Activated gamma-delta T cell (primary cell): ENCODE results near the gene GLRX.
"Not testable (repeated sequence)": the region's sequence is repeated elsewhere in the genome, so short reads cannot be mapped to it uniquely, and the experiment has no call there.

Experiments used
- DNase-seq: peaks from one replicate; lab custom pipeline; 2025; lab: John Stamatoyannopoulos, UW

The GLRX gene

DNA sequence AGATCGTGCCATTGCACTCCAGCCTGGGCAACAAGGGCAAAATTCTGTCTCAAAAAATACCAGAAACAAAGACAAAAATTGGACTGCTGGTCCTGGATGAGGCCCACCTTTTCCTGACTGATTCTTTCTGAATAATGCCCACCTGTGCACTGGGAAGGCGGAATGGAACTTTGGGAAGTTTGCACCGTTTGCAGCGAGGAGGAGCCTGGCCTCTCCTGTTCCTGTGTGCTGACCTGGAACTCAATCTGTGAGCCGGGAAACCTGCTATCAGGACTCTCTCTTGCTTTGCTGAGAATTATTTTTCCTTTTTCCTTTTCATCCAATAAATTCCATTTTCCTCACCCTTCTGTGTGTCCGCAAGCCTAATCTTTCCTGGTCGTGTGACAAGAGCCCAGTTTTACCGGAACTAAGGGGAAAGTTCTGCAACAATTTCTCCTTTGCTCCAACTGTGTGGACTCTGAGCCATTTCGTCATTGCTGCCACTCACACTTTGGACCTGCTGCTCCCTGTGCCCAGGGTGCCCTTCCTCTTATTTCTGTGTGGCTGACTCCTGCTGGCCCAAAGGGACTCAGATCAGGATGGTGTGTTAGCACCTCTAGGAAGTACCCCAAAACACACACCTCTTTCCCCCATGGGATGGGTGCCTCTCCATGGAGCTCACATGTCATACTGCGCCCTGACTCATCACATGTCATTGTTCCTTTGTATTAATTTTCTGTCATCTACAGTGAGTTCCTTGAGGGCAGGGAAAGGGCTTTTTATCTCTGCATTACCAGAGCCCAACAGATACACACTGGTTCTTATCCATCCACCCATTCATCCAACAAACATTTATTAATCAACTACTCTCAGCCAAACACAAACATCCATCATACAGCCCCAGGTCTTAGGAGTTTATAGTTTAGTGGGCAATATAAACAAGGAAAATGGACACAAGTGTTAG, 4.7 kb upstream of the GLRX start:
- DNase-seq, result no peak

DNA sequence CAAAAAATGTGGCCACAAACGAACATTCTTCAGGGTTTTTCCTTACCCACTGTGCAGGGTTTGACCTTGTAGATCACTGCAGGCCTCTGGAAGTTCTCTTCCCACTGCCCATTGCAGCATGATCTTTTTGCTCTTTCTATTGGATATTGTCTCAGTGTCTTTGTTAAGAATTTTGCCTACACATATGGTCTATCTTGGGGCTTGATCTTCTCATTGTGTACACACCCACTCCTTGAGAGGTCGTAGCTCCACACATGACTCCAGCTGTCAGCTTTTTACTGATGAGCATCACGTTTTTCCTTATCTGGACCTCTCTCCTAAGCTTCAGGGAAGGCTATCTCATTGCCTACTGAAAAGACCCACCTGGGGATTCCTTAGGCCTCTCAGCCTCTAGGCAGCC, 3.0 kb upstream of the GLRX start:
- DNase-seq, result no peak

DNA sequence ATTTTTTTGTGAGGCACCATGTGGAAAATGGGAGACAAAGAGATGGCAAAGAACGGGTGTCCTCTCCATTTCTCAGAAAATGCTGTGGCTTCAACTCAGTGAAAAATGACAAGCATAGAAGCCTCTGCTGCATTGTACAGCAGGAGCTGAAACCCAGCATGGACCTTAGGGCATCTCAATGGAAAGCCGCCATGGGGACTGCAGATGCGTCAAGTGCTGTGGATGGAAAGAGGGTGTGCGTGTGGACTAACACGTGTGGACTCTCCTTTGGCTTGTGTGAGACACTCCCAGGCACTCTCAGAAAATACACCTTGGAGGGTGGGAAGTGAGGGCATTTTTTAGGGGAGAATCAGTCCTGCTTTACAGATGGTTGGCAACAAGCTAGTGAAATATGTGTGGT, 2.2 kb upstream of the GLRX start:
- DNase-seq, result no peak

DNA sequence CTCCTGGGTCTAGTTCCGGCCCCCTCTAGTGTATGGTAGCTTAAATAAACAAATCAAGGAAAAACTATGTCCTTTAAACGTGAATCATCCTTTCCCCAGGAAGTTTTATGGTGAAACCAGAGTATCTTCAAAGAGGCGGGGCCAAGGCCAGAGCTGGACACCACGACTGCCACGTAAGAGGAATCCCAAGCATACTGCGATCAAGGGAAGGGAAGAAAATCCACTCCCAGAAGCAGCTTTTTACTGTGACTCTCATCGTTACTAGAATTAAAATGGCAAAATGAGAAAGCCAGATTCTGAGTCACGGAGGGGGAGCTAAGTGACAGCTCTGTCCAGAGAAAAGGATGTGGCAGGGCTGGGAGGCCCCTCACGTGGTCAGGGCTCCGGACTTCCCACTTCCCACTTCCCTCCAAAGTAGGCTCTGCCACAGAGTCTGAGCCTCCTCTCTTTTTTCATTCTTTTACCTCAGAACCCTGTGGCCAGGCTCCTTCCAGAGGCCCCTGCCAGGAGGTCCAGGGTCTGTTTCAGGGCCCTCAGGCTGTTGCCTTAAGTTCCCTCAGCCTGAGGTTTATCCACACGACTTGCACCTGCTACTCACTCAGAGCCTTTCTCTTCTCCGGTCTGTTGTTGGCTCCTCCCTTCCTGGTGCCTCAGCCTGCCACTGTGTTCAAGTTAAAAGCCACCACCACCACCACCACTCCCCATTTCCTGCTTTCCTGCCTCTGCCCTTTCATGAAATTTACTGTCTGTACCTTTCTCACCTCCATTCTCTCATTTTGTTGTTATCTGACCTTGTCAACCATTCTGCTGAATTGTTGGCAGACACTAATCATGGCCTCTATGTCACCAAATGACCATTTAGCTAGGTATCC, 1.4 kb upstream of the GLRX start:
- DNase-seq, result no peak

DNA sequence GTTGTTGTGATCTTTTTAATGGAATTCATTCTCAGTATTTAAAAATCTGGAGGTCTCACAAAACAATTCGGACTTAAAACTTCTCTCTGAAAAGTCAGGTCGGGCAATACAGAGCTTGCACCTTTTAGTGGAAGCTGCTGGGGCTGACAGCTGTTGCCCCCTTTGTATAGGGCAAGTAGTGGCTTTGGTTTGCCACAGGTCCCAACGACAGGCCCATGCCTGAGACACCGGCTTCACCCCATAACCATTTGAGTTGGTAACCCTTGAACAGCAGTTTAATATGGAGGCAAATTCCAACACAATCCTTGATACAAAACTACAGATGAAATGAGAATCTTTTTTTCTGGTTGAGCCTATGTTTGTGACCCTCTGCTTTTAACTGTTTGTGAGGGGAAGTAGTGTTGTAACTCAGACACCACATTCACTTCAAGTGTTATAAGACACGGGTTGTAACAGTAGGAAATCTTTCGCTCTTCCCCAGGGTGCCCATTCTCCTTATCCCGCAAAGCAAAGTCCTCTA, 752 bp upstream of the GLRX start:
- no peak for DNase-seq

DNA sequence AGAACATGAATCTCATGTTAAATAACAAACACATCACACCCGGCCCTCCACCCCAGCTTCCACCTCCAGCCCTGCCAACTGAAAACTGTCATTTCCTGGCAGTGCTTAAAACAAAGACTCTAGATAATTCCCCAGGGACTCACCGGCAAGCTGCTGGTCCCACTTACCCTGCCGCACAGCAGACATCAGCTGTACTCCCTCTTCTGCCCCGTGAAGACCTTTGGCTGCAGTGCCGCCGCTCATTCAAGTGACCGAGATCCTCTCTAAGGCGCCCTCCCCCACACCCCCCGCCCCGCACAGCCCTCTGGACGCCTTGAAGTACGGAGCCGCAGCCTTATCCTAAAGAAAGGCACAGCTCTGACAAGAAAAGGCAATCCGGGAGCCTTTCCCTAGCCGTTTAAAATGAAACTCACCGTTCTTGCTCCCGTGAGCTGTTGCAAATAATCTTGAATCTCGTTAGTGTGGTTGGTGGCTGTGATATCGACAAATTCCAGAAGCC, 434 bp downstream of the GLRX start:
- DNase-seq, result peak; percentile 18

DNA sequence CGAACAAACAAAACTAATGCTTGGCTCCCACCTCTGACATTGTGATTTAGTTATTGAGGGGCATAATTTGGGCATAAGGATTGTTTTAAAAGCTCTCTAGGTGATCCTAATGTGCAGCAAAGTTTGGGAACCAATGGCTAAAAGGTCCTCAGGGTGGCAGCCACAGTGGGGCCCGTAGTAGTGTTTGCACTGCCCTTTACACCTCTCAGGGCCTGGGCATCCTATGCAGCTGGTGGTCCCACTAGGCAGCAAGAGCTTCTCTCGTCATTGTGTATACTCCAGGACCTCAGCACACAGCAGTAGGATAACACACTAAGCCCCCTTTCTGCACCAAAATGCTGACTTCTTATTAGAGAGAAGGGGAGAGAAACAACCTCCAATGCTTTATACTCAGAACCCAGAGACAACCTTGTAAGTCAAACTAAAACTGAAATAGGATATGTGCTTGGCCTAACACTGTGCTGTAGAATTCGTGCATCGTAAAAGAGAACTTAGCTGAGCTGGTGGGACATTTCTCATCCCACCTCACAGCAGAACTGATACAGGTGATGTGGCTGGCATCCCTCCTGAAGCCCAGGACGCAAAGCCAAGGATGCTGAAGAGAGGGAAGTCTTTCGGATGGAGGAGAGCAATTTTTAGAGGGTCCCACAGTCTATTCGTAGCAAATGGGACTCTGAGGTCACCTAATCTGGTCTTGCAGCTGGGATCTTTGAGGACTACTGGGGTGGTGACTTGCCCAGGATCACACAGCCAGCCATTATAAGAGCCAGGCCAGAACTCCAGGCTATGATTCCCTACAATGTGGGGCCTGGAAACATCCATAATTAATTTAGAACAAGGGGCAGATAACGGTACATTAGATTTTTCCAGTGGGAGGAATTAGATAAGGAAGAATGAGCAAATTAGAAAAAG, 1.2 kb downstream of the GLRX start:
- DNase-seq, result no peak

DNA sequence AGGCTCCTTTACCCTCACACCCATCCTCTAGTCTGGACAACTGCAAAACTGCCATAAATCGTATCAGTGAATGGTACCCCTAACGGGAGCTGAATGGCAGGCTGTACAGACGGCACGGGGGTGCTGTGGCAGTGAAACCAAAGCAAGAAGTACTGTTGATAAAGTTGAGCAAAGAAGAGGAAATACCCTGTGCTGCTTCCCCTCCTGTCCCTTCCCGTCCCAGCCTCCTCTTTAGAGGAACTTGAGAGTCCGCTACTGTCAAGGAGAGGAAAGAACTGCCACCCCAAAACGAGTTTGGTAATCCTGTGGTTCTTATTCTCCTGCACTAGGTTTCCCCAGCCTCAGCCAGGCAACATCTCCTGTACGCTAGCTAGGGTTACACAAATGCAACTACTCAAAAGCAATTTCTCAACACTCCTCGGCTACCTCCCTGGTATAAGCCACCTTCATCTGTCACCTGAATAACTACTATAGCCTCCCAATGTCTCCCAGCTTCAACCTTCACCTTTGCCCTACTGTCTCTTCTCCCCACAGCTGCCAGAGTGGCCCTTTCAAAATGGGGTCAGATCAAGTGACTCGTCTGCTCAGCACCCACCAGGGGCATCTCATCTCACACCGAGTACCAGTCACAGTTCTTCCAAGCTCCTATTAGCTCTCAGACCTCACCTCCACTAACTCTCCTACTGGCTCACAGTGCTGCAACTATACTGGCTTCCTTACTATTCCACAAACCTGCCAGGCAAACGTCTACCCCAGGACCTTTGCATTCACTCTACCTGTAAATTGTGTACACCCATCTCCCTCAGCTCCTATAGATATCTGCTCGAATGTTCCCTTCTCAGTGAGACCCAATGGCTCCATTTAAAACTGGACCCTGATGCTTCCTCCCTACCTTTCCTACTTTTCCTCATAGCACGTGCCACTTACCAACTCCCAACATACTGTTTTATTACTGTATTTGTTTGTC, 4.1 kb downstream of the GLRX start:
- no peak for DNase-seq

DNA sequence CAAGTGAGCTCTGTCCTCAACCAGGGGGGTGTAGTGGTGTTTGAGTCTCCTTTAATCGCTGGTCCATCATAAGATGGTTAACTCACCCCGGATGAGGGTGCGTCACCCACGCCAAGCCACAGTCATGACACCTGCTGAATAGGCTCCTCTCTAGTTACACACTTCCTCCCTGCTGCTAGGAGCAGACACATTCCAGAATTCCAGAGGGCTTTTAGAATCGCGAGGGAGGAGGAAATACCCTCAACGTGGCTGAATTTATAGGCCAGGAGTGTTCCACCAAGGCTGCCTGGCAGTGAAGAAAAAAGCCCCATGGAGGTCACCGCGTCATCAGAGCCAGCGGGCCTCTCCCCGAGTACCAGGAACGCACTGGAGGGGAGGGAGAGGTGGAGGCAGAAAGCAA, 5.1 kb downstream of the GLRX start:
- peak; percentile 29 for DNase-seq

DNA sequence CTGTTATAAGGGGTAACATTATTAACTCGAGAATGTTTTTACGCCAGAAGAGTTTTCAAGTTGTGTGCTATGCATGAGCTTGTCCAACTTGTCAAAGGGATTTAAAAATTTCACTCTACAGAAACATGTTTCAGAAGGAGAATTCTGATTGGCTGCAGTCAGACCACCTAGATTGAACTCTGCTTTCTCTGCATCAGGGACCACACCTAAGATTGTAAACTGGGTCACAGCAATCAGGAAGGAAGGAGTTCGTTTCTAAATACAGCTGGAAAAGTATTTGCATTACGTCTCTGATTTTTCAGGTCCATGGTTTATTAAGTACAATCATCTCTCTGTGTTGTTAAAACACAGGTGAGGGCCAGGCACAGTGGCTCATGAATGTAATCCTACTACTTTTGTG, 5.8 kb downstream of the GLRX start:
- no peak for DNase-seq

DNA sequence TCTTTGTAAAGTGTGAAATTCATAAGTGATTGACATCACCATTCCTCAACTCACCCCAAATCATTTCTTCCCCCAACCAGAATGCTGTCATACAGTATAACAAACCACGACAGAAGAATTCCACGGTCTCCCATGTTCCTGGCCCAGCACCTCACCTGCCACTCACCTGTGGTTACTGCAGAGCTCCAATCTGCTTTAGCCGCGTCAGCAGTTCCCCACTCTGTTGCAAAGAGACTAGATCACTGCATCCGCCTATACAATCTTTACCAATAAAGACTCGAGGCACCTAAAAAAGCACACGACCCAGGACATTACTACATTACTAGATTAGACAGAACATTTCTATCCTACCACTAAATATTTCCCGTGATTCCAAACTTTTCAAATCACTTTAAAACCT, 6.2 kb downstream of the GLRX start:
- DNase-seq, result no peak

DNA sequence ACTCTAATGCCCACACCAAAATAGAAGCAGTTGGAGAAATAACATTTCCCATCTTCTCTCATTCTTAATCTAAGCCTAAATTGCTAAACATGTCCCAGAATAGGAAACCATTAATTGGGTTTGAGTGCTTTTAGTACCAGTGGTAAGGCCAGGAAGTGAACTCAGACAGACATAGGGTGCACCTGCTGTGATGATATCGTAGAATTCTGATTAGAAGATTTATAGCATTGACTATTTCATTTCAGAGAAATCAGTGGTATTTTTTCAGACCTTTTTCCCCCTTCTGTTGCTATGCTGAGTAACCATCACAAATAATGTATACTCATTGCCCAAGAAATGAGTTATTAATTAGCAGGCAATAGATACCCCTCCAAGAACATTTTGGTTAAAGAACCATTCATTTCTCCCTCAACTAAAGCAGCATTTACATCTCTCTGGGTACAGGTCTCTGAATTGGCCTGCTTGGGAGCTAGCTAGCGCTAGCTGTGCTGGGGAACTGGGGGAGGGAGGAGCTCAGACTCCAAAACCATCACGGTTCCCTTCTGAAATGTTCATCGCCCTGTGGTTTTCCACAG, 7.3 kb downstream of the GLRX start:
- DNase-seq, result no peak

DNA sequence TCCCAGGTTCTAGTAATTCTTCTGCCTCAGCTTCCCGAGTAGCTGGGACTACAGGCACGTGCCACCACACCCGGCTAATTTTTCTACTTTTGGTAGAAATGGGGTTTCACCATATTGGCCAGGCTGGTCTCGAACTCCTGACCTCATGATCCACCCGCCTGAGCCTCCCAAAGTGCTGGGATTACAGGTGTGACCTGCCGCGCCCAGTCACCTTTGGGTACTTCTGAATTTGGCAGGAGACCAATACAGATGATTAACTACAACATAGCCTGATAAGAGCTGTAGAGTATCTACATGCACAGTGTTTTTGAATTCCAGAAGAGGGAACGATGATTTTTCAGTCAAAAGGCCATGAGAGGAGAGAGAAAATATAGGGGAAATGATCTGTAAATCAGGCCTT, 9.5 kb downstream of the GLRX start:
- not testable (repeated sequence) for DNase-seq

DNA sequence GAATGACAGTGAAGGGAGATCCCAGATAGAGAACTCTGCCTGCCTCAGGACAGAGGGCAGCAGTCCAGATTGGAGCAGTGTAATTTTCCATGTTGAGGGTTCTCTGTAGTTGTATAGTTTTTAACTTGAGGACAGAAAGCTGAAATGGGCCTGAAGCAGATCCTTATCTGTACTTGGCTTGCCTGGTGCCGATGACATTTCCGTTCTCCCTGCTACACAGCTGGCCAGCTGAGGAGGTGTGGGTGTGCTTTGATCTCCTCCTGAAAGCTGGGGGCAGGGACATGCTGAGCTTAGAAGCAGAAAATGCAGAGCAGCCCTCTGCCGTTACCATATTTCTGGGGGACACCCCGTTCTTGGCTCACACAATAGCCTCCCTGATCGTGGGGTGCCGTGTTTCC, 10.5 kb downstream of the GLRX start:
- no peak for DNase-seq

DNA sequence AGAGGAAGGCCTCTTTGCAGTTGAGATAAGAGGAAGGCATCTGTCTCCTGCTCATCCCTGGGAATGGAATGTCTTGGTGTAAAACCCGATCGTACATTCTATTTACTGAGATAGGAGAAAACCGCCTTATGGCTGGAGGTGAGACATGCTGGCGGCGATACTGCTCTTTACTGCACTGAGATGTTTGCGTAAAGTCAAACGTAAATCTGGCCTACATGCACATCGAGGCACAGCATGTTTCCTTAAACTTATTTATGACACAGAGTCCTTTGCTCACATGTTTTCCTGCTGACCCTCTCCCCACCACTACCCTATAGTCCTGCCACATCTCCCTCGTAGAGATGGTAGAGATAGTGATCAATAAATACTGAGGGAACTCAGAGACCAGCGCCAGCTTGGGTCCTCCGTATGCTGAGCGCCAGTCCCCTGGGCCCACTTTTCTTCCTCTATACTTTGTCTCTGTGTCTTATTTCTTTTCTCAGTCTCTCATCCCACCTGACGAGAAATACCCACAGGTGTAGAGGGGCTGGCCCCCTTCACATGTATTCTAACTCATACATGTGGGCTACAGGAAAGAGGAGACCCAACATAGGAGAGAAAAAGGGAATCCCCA, 11.0 kb downstream of the GLRX start:
- DNase-seq, result not testable (repeated sequence)

DNA sequence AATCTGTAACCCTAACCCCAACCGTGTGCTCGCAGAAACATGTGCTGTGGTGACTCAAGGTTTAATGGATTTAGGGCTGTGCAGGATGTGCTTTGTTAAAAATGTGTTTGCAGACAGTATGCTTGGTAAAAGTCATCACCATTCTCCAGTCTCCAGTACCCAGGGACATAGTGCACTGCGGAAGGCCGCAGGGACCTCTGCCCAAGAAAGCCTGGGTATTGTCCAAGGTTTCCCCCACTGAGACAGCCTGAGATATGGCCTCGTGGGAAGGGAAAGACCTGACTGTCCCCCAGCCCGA, 11.5 kb downstream of the GLRX start:
- DNase-seq, result not testable (repeated sequence)

DNA sequence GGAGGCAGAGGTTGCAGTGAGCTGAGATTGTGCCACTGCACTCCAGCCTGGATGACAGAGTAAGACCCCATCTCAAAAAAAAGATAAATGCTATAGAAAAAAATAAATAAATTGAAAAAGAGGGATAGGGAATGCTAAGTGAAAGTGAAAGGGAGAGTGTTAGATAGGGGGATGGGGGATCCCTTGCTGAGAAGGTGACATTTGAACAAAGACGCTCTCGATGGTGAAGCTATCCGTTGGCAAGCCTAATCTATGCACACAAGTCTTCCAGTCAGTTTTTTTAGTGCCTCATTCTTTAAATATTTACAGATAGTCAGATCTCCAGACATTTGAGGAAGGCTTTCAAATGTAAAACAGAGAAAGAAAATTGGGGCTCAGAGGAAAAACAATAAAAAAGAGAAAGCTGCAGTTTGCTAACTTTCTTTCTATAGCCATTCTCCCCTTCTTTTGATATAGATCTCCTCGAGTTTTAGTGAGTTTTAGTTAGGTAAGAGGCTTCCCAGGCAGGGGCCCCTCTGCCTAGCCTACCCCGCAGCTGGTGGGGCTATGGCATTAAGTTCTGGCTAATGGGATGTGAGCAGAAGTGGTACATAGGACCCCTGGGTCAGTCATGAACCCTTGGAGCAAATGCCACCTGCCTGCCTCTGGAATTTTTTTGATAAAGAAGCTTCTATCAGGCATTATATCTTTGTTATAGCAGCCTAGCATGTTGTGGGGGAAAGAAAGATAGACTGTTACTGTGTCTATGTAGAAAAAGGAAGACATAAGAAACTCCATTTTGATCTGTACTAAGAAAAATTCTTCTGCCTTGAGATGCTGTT, 12.0 kb downstream of the GLRX start:
- DNase-seq, result no peak

DNA sequence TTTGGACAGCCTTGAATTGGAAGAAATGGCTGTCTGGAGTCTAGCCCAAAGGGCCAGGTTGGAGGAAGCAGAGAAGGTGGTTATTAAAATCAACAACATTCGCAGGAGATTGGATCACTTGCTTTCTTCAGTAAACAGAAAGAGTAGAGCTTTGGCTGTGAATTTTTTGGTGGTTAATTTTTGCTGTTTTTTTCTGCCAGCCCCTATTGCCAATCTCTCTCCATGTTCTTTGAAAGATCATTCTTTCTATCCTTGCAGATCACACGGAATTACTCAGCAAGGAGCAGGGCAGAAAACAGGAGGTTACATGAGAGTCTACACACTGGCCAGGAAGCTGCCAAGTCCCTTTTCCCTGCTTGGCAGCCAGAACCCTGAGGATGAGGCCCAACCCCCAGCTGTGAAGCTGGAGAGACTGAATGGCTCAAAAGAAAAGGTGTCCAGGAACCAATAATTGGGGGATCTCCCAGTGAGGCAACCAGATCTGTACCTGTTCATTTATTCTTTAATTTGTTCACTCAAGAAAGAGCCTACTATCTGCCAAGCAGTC, 13.0 kb downstream of the GLRX start:
- no peak for DNase-seq
